Kidney (tissue), 14 donors: ENCODE measurements around the gene MAPKAP1. TPM values are rescaled to one million over a fixed set of nuclear protein-coding genes. Genes with fewer than 3 reads are reported as not detected.

Experiments
- DNase-seq, 5 donors: peaks; one replicate each; pipeline ENCODE4 v3.0.0-alpha.2; 2013 to 2020
- FAIRE-seq: peaks from 2 replicates; lab custom pipeline; 2012; peaks lifted over from hg19 to GRCh38; lab: Jason Lieb, UNC
- H3K27ac ChIP-seq, 2 donors: one replicate each; pipeline ENCODE4 v1.7.0; 2013; ENCODE audit warnings: low read depth in 2 of 2, low read length in 2 of 2, inconsistent platforms in 1 of 2
- H3K27me3 ChIP-seq: one replicate; pipeline ENCODE4 v1.7.1; 2013; ENCODE audit warnings: low read length, inconsistent platforms; ENCODE audit not compliant: control insufficient read depth, insufficient read depth
- H3K36me3 ChIP-seq, 3 donors: one replicate each; pipeline versions ENCODE4 v1.7.0 to v1.7.1; 2013; ENCODE audit warnings: low read length in 3 of 3, control low read depth in 1 of 3, inconsistent platforms in 1 of 3; ENCODE audit not compliant: insufficient read depth in 3 of 3, control insufficient read depth in 2 of 3
- H3K4me1 ChIP-seq, 3 donors: one replicate each; pipeline versions ENCODE4 v1.7.0 to v1.7.1; 2013; ENCODE audit warnings: low read length in 3 of 3, inconsistent platforms in 1 of 3, low read depth in 1 of 3; ENCODE audit not compliant: control insufficient read depth in 2 of 3, insufficient read depth in 2 of 3
- H3K4me3 ChIP-seq, 3 donors: one replicate each; pipeline versions ENCODE4 v1.7.0 to v1.8.1; 2013; ENCODE audit warnings: low read length in 3 of 3, control low read depth in 1 of 3, inconsistent platforms in 1 of 3
- H3K9ac ChIP-seq, 3 donors: one replicate each; pipeline versions ENCODE4 v1.7.0 to v1.7.1; 2013; ENCODE audit warnings: low read length in 3 of 3, control low read depth in 1 of 3, inconsistent platforms in 1 of 3
- H3K9me3 ChIP-seq, 3 donors: one replicate each; pipeline versions ENCODE4 v1.7.0 to v1.7.1; 2013; ENCODE audit warnings: low read length in 3 of 3, control low read depth in 1 of 3, inconsistent platforms in 1 of 3; ENCODE audit not compliant: control insufficient read depth in 2 of 3, insufficient read depth in 1 of 3
- CTCF ChIP-seq: IDR thresholded peaks from 3 replicates; pipeline ENCODE4 v1.5.1; 2012; ENCODE audit warnings: mild to moderate bottlenecking, moderate library complexity, borderline replicate concordance; ENCODE audit not compliant: insufficient read depth; ENCODE audit errors: extremely low read depth
- intact Hi-C: fragments of 100-400 bp; cut with DNase I; formaldehyde crosslinking; loops from one replicate; pipeline ENCODE4 v1.11.1; 2022
- polyA plus RNA-seq: library from polyadenylated mRNA; stranded (reverse); fragments of 350-450 nt; fragmentation: Illumina TruSeq; extraction: RNeasy Lipid Tissue Mini Kit (QIAGEN cat#74804); gene quantifications from one replicate; pipeline ENCODE4 v1.2.3, GENCODE V29; 2014; ENCODE audit warnings: low read depth, low replicate concordance; ENCODE audit not compliant: insufficient read depth
- total RNA-seq: library from RNA; stranded (reverse); fragmentation: NEBNext Ultra II Directional; extraction: Animal tissue kit (Norgen Biotek cat#: 25700); gene quantifications from one replicate; pipeline ENCODE4 v1.2.1, GENCODE V29; 2021
- donor health status: control.
- donor health status: control.
- donor health status: control.
- donor health status: control.
- donor health status: control.
- donor health status: DM: yes; HTN: yes; CAD: no.
- donor health status: Normal renal cell carcinoma (clear cell type).

Gene MAPKAP1
- total and polyA plus RNA-seq, 2 donors from 2014 or later: 70.5 to 99.4 TPM

GRCh38 chr9:125626187-125626586 lies 80.8 kb downstream of the MAPKAP1 start:
- Histone ChIP-seq H3K4me1 (peaks cover 0 to 1% (median 0%) of the 10 kb centered on the region in 3 donors), H3K27me3 (no peaks in the 10 kb centered on the region), H3K9me3 (no peaks in the 10 kb centered on the region), H3K27ac (no peak overlapping the region), H3K4me3 (no peak overlapping the region), H3K9ac (no peak overlapping the region), H3K36me3 (no peaks in the 10 kb centered on the region)
- DNase-seq (no peak), FAIRE-seq (no peak)
- no peak for TF ChIP-seq CTCF
- intact Hi-C loops: no loop called here

GRCh38 chr9:125621170-125621569 lies 85.8 kb downstream of the MAPKAP1 start:
- intact Hi-C loops: no loop called here
- H3K4me1 ChIP-seq: no peaks in the 10 kb centered on the region
- DNase-seq: no peak
- H3K27ac ChIP-seq: no peak overlapping the region
- H3K36me3 ChIP-seq: no peaks in the 10 kb centered on the region
- H3K4me3 ChIP-seq: no peak overlapping the region
- no peak overlapping the region for H3K9ac ChIP-seq
- no peak for TF ChIP-seq CTCF
- no peaks in the 10 kb centered on the region for H3K9me3 ChIP-seq
- FAIRE-seq: no peak
- no peaks in the 10 kb centered on the region for H3K27me3 ChIP-seq

GRCh38 chr9:125620216-125620615 lies 86.8 kb downstream of the MAPKAP1 start:
- DNase-seq (no peak), FAIRE-seq (no peak)
- no peak for TF ChIP-seq CTCF
- Histone ChIP-seq H3K4me1 (no peaks in the 10 kb centered on the region), H3K9me3 (no peaks in the 10 kb centered on the region), H3K27me3 (no peaks in the 10 kb centered on the region), H3K36me3 (no peaks in the 10 kb centered on the region), H3K9ac (no peak overlapping the region), H3K27ac (no peak overlapping the region), H3K4me3 (no peak overlapping the region)
- intact Hi-C loops: no loop called here

DNA sequence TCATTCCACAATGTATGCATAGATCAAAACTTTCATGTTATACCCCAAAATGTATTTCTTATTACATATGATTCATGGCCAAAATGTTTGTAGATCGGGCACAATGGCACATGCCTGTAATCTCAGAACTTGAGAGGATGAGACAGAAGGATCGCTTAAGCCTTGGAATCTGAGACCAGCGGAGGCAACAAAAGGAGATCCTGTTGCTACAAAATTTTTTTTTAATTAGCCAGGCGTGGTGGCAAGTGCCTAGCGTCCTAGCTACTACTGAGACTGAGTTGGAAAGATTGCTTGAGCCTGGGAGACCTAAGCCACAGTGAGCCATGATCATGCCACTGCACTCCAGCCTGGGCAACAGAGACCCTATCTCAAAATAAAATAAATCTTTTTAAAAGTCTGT lies 89.9 kb downstream of the MAPKAP1 start:
- no peaks in the 10 kb centered on the region for H3K36me3 ChIP-seq
- no peaks in the 10 kb centered on the region for H3K27me3 ChIP-seq
- FAIRE-seq (no peak), DNase-seq (no peak)
- H3K9me3 ChIP-seq: no peaks in the 10 kb centered on the region
- TF ChIP-seq CTCF: no peak
- H3K4me3 ChIP-seq: no peak overlapping the region
- H3K27ac ChIP-seq: no peak overlapping the region
- H3K4me1 ChIP-seq: no peaks in the 10 kb centered on the region
- intact Hi-C loops: no loop called here
- no peak overlapping the region for H3K9ac ChIP-seq
